Left ventricle myocardium inferior (tissue), 1 donor: Measurements from ENCODE around the gene PAX5. TPM values are rescaled to one million over a fixed set of nuclear protein-coding genes. Genes with fewer than 3 reads are reported as not detected.

Experiments used
- DNase-seq: peaks from one replicate; pipeline ENCODE4 v3.0.0-alpha.2; 2020
- H3K27ac ChIP-seq: fragments of 200-600 bp; replicated peaks from 2 replicates; pipeline ENCODE4 v1.8.0; 2021
- H3K27me3 ChIP-seq: fragments of 200-600 bp; 2 replicates; pipeline ENCODE4 v1.8.0; 2021; ENCODE audit warnings: low read depth
- H3K36me3 ChIP-seq: fragments of 200-600 bp; 2 replicates; pipeline ENCODE4 v1.8.0; 2021
- H3K4me1 ChIP-seq: fragments of 200-600 bp; 2 replicates; pipeline ENCODE4 v1.8.0; 2021
- H3K4me3 ChIP-seq: fragments of 200-600 bp; 2 replicates; pipeline ENCODE4 v1.8.0; 2021; ENCODE audit warnings: mild to moderate bottlenecking, moderate library complexity
- H3K9me3 ChIP-seq: fragments of 200-600 bp; replicated peaks from 2 replicates; pipeline ENCODE4 v1.8.0; 2021
- CTCF ChIP-seq: fragments of 200-600 bp; IDR thresholded peaks from 2 replicates; pipeline ENCODE4 v1.8.0; 2021; ENCODE audit warnings: antibody characterized with exemption, mild to moderate bottlenecking, borderline replicate concordance
- intact Hi-C: fragments of 100-400 bp; cut with micrococcal nuclease; formaldehyde crosslinking; loops from one replicate; pipeline ENCODE4 v1.11.0; 2022
- total RNA-seq: library from RNA; stranded (reverse); fragmentation: NEBNext Ultra II Directional; extraction: Animal tissue kit (Norgen Biotek cat#: 25700); gene quantifications from one replicate; pipeline ENCODE4 v1.2.1, GENCODE V29; 2021
- donor health status: DM: no; HTN: yes; CAD: no; lungs with severe emphysema.

The PAX5 gene
- total RNA-seq, 1 donor from 2014 or later, result not detected

- Histone ChIP-seq H3K27ac (no peak overlapping the region), H3K36me3 (no peaks in the 10 kb centered on the region), H3K4me3 (no peak overlapping the region), H3K4me1 (no peaks in the 10 kb centered on the region), H3K27me3 (peaks cover 100% of the 10 kb centered on the region), H3K9me3 (no peaks in the 10 kb centered on the region)
- TF ChIP-seq CTCF, result no peak
- intact Hi-C loops, result no loop called here
- no peak for DNase-seq
These were observed 140.9 kb downstream of the PAX5 start for GRCh38 chr9:36893184-36893583.

- intact Hi-C loops, result no loop called here
- no peaks in the 10 kb centered on the region for H3K36me3 ChIP-seq
- peaks cover 95% of the 10 kb centered on the region for H3K27me3 ChIP-seq
- no peaks in the 10 kb centered on the region for H3K4me1 ChIP-seq
- H3K9me3 ChIP-seq, result no peaks in the 10 kb centered on the region
- no peak overlapping the region for H3K27ac ChIP-seq
- H3K4me3 ChIP-seq, result no peak overlapping the region
- no peak for TF ChIP-seq CTCF
- DNase-seq, result no peak
These were observed 141.8 kb downstream of the PAX5 start for GRCh38 chr9:36892279-36892678.

GRCh38 chr9:36891341-36891811 lies 142.7 kb downstream of the PAX5 start:
- intact Hi-C loops, result no loop called here
- Histone ChIP-seq H3K27me3 (peaks cover 95% of the 10 kb centered on the region), H3K4me1 (no peaks in the 10 kb centered on the region), H3K27ac (no peak overlapping the region), H3K4me3 (no peak overlapping the region), H3K36me3 (no peaks in the 10 kb centered on the region), H3K9me3 (no peaks in the 10 kb centered on the region)
- DNase-seq, result no peak
- no peak for TF ChIP-seq CTCF

GRCh38 chr9:36889844-36890243 lies 144.2 kb downstream of the PAX5 start:
- H3K4me1 ChIP-seq, result no peaks in the 10 kb centered on the region
- no peak for DNase-seq
- H3K27me3 ChIP-seq, result peaks cover 95% of the 10 kb centered on the region
- H3K9me3 ChIP-seq, result no peaks in the 10 kb centered on the region
- intact Hi-C loops, result no loop called here
- no peak overlapping the region for H3K27ac ChIP-seq
- no peaks in the 10 kb centered on the region for H3K36me3 ChIP-seq
- H3K4me3 ChIP-seq, result no peak overlapping the region
- no peak for TF ChIP-seq CTCF

- H3K4me3 ChIP-seq, result no peak overlapping the region
- no peaks in the 10 kb centered on the region for H3K36me3 ChIP-seq
- H3K4me1 ChIP-seq, result no peaks in the 10 kb centered on the region
- no peaks in the 10 kb centered on the region for H3K9me3 ChIP-seq
- intact Hi-C loops, result no loop called here
- TF ChIP-seq CTCF, result no peak
- DNase-seq, result no peak
- peaks cover 95% of the 10 kb centered on the region for H3K27me3 ChIP-seq
- no peak overlapping the region for H3K27ac ChIP-seq
These were observed 145.5 kb downstream of the PAX5 start for GRCh38 chr9:36888551-36888950.

GRCh38 chr9:36884721-36885120 lies 149.3 kb downstream of the PAX5 start:
- no peak for TF ChIP-seq CTCF
- Histone ChIP-seq H3K9me3 (no peaks in the 10 kb centered on the region), H3K27ac (no peak overlapping the region), H3K36me3 (no peaks in the 10 kb centered on the region), H3K4me3 (no peak overlapping the region), H3K4me1 (no peaks in the 10 kb centered on the region), H3K27me3 (peaks cover 77% of the 10 kb centered on the region)
- intact Hi-C loops, result no loop called here
- no peak for DNase-seq
